LNCAP (cell line): ENCODE results near the gene GTF2F1.

Experiments
- TF ChIP-seq, protein P1 (sequence below): fragments of 450-650 bp; IDR thresholded peaks from 2 replicates; pipeline ENCODE4 v1.5.1; 2017; ENCODE audit warnings: mild to moderate bottlenecking

The GTF2F1 gene

DNA sequence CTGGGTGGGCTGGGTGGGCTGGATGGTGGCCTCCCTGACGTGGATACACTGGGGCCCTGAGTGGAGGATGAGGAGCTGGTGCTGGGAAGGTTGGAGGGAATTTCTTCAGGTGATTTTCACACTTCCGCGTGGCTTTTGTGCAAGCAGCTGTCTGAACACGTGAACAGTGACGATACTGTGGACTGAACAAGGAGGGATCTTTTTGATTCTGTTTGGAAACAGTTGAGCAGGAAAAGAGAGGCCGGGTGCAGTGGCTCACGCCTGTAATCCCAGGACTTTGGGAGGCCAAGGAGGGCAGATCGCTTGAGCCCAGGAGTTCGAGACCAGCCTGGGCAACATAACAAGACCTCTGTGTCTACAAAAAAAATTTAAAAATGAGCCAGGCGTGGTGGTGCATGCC, 9.1 kb upstream of the GTF2F1 start:
- TF ChIP-seq, protein P1, sequence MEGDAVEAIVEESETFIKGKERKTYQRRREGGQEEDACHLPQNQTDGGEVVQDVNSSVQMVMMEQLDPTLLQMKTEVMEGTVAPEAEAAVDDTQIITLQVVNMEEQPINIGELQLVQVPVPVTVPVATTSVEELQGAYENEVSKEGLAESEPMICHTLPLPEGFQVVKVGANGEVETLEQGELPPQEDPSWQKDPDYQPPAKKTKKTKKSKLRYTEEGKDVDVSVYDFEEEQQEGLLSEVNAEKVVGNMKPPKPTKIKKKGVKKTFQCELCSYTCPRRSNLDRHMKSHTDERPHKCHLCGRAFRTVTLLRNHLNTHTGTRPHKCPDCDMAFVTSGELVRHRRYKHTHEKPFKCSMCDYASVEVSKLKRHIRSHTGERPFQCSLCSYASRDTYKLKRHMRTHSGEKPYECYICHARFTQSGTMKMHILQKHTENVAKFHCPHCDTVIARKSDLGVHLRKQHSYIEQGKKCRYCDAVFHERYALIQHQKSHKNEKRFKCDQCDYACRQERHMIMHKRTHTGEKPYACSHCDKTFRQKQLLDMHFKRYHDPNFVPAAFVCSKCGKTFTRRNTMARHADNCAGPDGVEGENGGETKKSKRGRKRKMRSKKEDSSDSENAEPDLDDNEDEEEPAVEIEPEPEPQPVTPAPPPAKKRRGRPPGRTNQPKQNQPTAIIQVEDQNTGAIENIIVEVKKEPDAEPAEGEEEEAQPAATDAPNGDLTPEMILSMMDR, result no peak

GRCh38 chr19:6396305-6396704, 3.3 kb upstream of the GTF2F1 start:
- TF ChIP-seq, protein P1, result no peak

DNA sequence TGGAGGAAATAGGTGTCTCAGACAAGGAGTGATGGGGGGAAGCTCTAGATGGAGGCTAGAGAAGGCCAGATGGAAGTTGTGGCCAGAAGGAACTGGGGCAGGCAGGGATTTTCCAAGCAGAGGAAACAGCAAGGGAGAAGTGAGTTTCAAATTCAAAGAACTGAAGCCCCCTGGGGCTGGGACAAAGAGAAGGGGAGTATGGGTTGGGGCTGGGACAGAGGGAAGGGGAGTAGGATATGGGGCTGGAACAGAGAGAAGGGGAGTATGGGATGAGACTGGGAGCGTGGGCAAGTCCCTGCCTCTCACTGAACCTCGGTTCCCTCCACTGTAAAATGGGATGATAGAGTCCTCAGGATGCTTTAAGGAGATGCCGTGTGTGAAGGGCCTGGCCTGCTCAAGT, 1.9 kb upstream of the GTF2F1 start:
- TF ChIP-seq, protein P1, result no peak

DNA sequence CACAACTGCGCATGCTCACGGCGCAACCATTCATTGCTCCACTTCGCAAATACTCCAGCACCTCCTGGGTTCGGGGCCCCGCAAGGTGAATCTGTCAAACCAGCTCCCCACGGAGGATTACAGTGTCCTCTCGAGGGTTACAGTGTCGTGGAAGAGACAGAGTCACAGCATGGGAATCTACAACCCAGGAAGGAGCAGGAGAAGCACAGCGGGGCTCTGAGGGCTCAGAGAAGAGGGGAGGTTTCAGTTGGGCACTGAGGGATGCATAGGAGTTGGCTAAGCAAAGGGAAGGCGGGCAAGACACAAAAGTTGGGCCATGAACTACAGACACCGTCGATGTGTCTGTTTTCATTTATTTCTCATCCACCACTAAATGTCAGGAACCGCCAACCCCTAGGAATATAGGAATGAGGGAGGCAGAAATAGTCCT, 1.0 kb upstream of the GTF2F1 start:
- TF ChIP-seq, protein P1, result no peak

DNA sequence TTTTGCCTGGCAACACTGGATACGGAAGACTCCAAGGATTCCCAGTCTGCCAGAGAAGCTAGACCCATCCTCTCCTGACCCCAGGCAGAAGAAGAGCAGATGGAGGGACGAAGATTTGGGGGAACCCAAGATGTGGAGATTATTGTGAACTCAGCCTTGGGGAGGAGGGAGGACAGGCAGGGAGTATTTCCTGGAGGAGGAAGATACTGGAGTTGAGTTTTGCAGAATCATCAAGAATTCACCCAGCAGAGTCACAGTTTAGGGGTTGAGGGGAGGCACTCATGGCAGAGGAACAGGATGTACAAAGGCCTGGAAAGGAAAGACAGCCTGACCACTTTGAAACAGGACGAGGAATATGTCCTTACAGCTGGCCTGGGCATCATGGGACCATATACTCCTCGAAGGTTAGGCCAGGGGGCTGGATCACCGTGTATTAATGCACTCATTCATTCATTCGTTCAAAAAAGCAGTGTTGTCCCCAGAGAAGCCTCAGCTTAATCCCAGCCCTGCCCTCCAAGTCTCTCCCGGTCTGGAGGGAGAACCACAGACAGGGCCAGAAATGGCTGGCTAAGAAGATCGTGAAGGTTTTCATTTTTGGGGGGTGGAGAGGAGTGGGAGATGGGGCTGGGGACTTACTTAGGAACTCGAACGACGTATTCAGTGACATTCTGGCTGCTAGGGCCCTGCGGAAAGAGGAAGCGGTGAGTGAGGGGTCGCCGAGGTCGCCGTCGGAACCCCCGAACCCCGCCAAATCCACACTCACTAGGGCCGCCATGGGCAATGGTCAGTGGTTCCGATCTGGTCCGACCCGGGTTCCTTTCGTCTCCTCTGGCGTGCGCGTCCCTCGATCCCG, 517 bp downstream of the GTF2F1 start:
- TF ChIP-seq, protein P1, result no peak

DNA sequence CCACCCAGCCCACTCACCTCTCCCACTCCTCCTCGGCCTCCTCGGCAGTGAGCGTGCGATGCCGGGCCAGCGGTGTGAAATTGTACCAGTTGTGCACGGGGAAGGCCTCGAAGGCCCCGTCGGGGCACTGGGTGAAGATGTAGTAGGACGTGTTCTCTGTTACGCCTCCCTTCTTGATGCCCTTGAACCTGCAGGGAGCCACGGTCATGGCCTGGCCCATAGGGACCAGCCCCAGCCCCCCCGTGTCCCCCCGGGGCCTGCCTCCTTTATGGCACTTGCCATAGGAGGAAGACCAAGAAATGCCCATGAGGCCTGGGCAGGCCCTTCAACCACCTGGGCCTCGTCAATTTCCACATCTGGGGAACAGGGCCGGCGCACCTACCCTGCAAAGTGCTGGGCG, 5.6 kb downstream of the GTF2F1 start:
- TF ChIP-seq, protein P1, result no peak

DNA sequence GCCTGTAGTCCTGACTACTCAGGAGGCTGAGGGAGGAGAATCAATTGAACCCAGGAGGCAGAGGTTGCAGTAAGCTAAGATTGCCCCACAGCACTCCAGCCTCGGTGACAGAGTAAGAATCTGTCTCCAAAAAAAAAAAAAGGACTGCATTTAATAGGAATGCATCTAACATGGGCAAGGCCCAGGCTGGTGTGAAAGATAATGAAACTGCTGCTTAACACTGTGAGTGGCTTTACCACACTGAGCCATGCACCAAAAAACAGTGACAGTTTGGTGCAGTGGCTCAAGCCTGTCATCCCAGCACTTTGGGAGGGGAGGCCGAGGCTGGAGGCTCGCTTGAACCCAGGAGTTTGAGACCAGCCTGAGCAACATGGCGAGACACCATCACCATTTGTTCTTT, 8.6 kb downstream of the GTF2F1 start:
- TF ChIP-seq, protein P1, result no peak
